Thoracic aorta (tissue), 2 donors: ENCODE data around the gene PVALB. TPM values are rescaled to one million over a fixed set of nuclear protein-coding genes. Genes with fewer than 3 reads are reported as not detected.

Source experiments
- ATAC-seq: fragments of 150-250 bp; one replicate; pipeline ENCODE4 v1.8.0; 2017; ENCODE audit warnings: low read depth; ENCODE audit not compliant: insufficient number of reproducible peaks, low FRiP score
- DNase-seq: peaks from one replicate; pipeline ENCODE4 v3.0.0-alpha.2; 2020; ENCODE audit warnings: low spot score
- H3K27ac ChIP-seq, 2 donors: fragments of 200-600 bp; sonication (generic); 1 replicate in 1 of 2; 2 replicates in 1 of 2; pipeline ENCODE4 v1.5.1; 2016; ENCODE audit warnings: mild to moderate bottlenecking in 2 of 2, moderate library complexity in 2 of 2
- H3K27me3 ChIP-seq: fragments of 200-600 bp; sonication (generic); replicated peaks from 2 replicates; pipeline ENCODE4 v1.6.0; 2016; ENCODE audit warnings: mild to moderate bottlenecking; ENCODE audit not compliant: insufficient read depth
- H3K36me3 ChIP-seq: fragments of 200-600 bp; sonication (generic); one replicate; pipeline ENCODE4 v1.5.1; 2016
- H3K4me1 ChIP-seq, 2 donors: fragments of 200-600 bp; sonication (generic); 1 replicate in 1 of 2; 2 replicates in 1 of 2; pipeline versions ENCODE4 v1.5.1 to v1.6.0; 2016; ENCODE audit warnings: low read depth in 2 of 2, mild to moderate bottlenecking in 1 of 2; ENCODE audit not compliant: control insufficient read depth in 1 of 2
- H3K4me3 ChIP-seq: fragments of 200-600 bp; sonication (generic); 2 replicates; pipeline ENCODE4 v1.5.1; 2016; ENCODE audit warnings: mild to moderate bottlenecking
- H3K9me3 ChIP-seq: fragments of 200-600 bp; sonication (generic); 2 replicates; pipeline ENCODE4 v1.5.1; 2016
- CTCF ChIP-seq: fragments of 200-600 bp; sonication (generic); IDR thresholded peaks from one replicate; pipeline ENCODE4 v1.5.1; 2019; ENCODE audit warnings: antibody characterized with exemption
- total RNA-seq, 2 donors: library from RNA; depleted of rRNA; stranded (reverse); fragments of >200 nt; gene quantifications; one replicate each; pipeline versions ENCODE4 v1.1.0 to v1.2.3, GENCODE V29; 2016

The PVALB gene
- total RNA-seq, 2 donors from 2014 or later, result not detected

GRCh38 chr22:36826262-36826661, 9.4 kb upstream of the PVALB start:
- no peak for TF ChIP-seq CTCF
- ATAC-seq (no peak), DNase-seq (no peak)
- no peak overlapping the region for H3K4me3 ChIP-seq
- H3K27me3 ChIP-seq, result no peaks in the 10 kb centered on the region
- no peak overlapping the region for H3K27ac ChIP-seq
- H3K4me1 ChIP-seq, result no peaks in the 10 kb centered on the region
- no peaks in the 10 kb centered on the region for H3K9me3 ChIP-seq
- no peaks in the 10 kb centered on the region for H3K36me3 ChIP-seq

- ATAC-seq (no peak), DNase-seq (no peak)
- Histone ChIP-seq H3K4me1 (no peaks in the 10 kb centered on the region), H3K4me3 (no peak overlapping the region), H3K9me3 (no peaks in the 10 kb centered on the region), H3K27me3 (no peaks in the 10 kb centered on the region), H3K36me3 (no peaks in the 10 kb centered on the region), H3K27ac (no peak overlapping the region)
- TF ChIP-seq CTCF, result no peak
Measured at GRCh38 chr22:36824655-36825054, 7.8 kb upstream of the PVALB start.

GRCh38 chr22:36823186-36823839, 6.5 kb upstream of the PVALB start:
- Histone ChIP-seq H3K9me3 (no peaks in the 10 kb centered on the region), H3K4me3 (no peak overlapping the region), H3K36me3 (no peaks in the 10 kb centered on the region), H3K27ac (no peak overlapping the region), H3K4me1 (no peaks in the 10 kb centered on the region), H3K27me3 (no peaks in the 10 kb centered on the region)
- no peak for TF ChIP-seq CTCF
- DNase-seq (no peak), ATAC-seq (no peak)

- TF ChIP-seq CTCF, result no peak
- H3K9me3 ChIP-seq, result no peaks in the 10 kb centered on the region
- H3K27ac ChIP-seq, result no peak overlapping the region
- DNase-seq (no peak), ATAC-seq (no peak)
- H3K36me3 ChIP-seq, result no peaks in the 10 kb centered on the region
- no peak overlapping the region for H3K4me3 ChIP-seq
- no peaks in the 10 kb centered on the region for H3K27me3 ChIP-seq
- H3K4me1 ChIP-seq, result no peaks in the 10 kb centered on the region
Measured at GRCh38 chr22:36822581-36822980, 5.7 kb upstream of the PVALB start.

- TF ChIP-seq CTCF, result no peak
- H3K27ac ChIP-seq, result no peak overlapping the region
- H3K4me1 ChIP-seq, result peaks cover 3 to 14% of the 10 kb centered on the region in 2 donors
- ATAC-seq (no peak), DNase-seq (no peak)
- no peaks in the 10 kb centered on the region for H3K27me3 ChIP-seq
- no peaks in the 10 kb centered on the region for H3K36me3 ChIP-seq
- no peak overlapping the region for H3K4me3 ChIP-seq
- no peaks in the 10 kb centered on the region for H3K9me3 ChIP-seq
Measured at GRCh38 chr22:36819112-36819511, 2.3 kb upstream of the PVALB start.
